Spleen (tissue), 7 donors: ENCODE measurements around the gene TAS2R16.

ENCODE experiments used
- CTCF ChIP-seq, 11 experiments: fragments of 200-600 bp in 7 of 11; fragments of 450-650 bp in 4 of 11; sonication (generic) in 4 of 11; IDR thresholded peaks in 8 of 11; conservative IDR thresholded peaks in 3 of 11; 1 replicate in 7 of 11; 2 replicates in 4 of 11; pipeline versions ENCODE4 v1.4.0 to v1.8.0; 2016 to 2021; ENCODE audit warnings: antibody characterized with exemption in 11 of 11, inconsistent platforms in 4 of 11, mild to moderate bottlenecking in 1 of 11
- POLR2AphosphoS5 ChIP-seq, 3 donors: sonication (generic); formaldehyde crosslinking; IDR thresholded peaks; one replicate each; pipeline ENCODE4 v1.5.1; 2017; ENCODE audit warnings: antibody characterized with exemption in 3 of 3
- donor health status: DM: no; HTN: no; CAD: no; lungs with moderate emphysema.
- donor health status: DM: no; HTN: no; CAD: no.
- donor health status: DM: no; HTN: no; CAD: no.

DNA sequence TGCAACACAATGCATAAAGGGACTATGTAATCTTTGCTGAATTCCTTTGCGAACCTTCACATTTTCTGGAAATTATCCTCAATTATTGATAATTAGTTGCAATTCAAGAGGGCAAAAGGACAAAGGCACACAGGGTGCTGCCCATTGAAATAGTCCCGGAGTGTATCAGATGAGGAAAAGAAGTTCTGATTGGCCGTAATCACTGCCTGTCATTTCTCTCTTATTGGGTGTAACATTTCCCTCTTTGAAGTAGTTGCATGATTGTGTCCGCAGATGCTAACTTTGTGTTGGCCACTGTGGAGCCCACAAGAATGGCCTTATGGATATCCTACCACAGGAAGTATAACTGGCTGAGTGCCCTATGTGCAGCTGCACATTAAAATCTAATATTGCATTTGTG, 35.1 kb upstream of the TAS2R16 start:
- TF ChIP-seq POLR2AphosphoS5 (IDR thresholded peaks at IDR 0.05) (no peak), CTCF (IDR thresholded peaks at IDR 0.05 in 8 of 11, conservative IDR thresholded peaks at IDR 0.05 in 3 of 11) (no peak)
